Uterus (tissue), 2 donors: Measurements from ENCODE around the gene APOBEC2.

Experiments used
- POLR2A ChIP-seq, 2 donors: fragments of 450-650 bp; IDR thresholded peaks; one replicate each; pipeline ENCODE4 v1.6.1; 2016; ENCODE audit warnings: antibody characterized with exemption in 2 of 2, mild to moderate bottlenecking in 1 of 2, moderate library complexity in 1 of 2
- TF ChIP-seq, protein P1 (sequence below), 4 experiments: fragments of 200-600 bp in 2 of 4; fragments of 450-650 bp in 2 of 4; sonication (generic) in 2 of 4; IDR thresholded peaks; one replicate each; pipeline ENCODE4 v1.5.1; 2016 to 2019; ENCODE audit warnings: antibody characterized with exemption in 4 of 4, mild to moderate bottlenecking in 2 of 4, moderate library complexity in 1 of 4

DNA sequence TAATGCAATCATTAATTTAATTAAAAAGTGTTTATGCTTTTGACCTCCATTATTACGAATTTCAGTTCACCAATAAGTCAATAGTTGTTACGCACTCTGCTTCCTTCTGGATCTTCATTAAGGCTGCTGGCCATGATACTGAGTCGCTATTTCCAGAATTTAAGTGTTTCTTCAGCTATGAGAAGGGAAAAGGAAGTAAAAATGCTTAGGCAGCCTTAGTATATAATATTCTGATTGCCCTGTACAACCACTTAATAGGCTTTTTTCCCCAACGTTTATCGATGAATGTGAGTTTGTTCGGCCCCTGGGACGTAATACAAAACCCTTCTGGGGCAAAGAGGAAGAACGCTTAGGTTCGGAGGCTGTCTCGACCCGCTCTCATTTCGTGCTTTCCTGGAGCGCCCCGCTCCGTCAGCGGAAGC lies 18.5 kb downstream of the APOBEC2 start:
- TF ChIP-seq, protein P1, sequence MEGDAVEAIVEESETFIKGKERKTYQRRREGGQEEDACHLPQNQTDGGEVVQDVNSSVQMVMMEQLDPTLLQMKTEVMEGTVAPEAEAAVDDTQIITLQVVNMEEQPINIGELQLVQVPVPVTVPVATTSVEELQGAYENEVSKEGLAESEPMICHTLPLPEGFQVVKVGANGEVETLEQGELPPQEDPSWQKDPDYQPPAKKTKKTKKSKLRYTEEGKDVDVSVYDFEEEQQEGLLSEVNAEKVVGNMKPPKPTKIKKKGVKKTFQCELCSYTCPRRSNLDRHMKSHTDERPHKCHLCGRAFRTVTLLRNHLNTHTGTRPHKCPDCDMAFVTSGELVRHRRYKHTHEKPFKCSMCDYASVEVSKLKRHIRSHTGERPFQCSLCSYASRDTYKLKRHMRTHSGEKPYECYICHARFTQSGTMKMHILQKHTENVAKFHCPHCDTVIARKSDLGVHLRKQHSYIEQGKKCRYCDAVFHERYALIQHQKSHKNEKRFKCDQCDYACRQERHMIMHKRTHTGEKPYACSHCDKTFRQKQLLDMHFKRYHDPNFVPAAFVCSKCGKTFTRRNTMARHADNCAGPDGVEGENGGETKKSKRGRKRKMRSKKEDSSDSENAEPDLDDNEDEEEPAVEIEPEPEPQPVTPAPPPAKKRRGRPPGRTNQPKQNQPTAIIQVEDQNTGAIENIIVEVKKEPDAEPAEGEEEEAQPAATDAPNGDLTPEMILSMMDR (IDR thresholded peaks at IDR 0.05): no peak
- TF ChIP-seq POLR2A (IDR thresholded peaks at IDR 0.05): peak in 1 of 2 donors; percentile 54
